ENCODE measurements around the gene ASCL4. TPM values are rescaled to one million over a fixed set of nuclear protein-coding genes. Genes with fewer than 3 reads are reported as not detected.
A peak's percentile ranks its signal among the peaks of the same experiment; 100 is the strongest.

Gene ASCL4
- total RNA-seq, 2 experiments from 2014 or later: not detected

DNA sequence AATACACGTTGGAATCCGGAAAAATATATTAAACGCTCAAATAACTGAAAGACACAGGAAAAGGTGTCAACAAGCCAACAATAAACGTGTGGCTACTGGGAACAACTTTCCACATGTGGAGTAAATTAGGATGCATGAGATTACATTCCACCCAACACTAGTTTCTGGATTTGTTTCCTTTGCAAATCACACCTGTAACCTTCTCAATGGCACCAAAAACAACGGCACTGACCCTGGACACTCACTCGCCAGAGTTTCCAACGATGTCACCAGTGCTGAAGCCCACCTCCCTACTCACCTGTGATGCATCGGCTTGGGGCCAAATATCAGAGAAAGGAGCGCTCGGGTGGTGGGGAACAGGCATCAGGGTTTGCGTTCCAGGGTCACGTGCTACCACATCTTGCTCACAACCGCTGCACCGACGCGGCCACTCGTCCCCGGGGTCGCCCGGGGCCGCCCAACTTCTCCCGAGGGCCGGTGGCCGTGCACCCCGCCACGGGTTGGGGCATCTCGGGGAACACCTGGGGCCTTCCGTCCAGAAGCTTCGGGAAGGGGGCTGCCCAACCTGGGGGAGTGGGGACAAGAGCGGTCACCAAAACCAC is 14.2 kb upstream of the ASCL4 start:
- peaks cover 24% of the 10 kb centered on the region for H3K4me1 ChIP-seq (ENCODE audit: insufficient read depth, low read length, poor library complexity, severe bottlenecking)
- ChIA-PET CTCF (ENCODE audit: unreplicated experiment) (no interaction called here), POLR2A (interaction anchor here (2.2 kb wide), 1 partner anchor 11 kb away, joined by 12 read pairs; no protein-coding TSS in a partner anchor)
- intact Hi-C loops (cut with micrococcal nuclease; ENCODE audit: unreplicated experiment): loop anchor here (1.0 to 10.0 kb wide), 4 partner anchors 23 to 754 kb away; partner anchors contain the start of genes FICD and PWP1
- H3K79me2 ChIP-seq (ENCODE audit: insufficient read depth, low read depth, low read length): peaks cover 37% of the 10 kb centered on the region
- peak overlapping the region; percentile 92 for H3K4me3 ChIP-seq (ENCODE audit: low read depth, low read length, poor library complexity, severe bottlenecking)
- peaks cover 12% of the 10 kb centered on the region for H4K20me1 ChIP-seq (ENCODE audit: insufficient read depth, low read length)
- peak overlapping the region; percentile 20 for H3K27ac ChIP-seq (ENCODE audit: low read depth, low read length, poor library complexity, severe bottlenecking)
- peak; percentile 55 for DNase-seq (ENCODE audit: low spot score)
- BruUV-seq (replicated peaks): no TSS peak
- peak overlapping the region; percentile 26; the same call in 1 of the 2 replicates for H2AFZ ChIP-seq (ENCODE audit: low read length)
- TF ChIP-seq EZH2phosphoT487 (IDR thresholded peaks at IDR 0.05; ENCODE audit: borderline replicate concordance, low read depth, low read length) (no peak), CTCF (conservative IDR thresholded peaks at IDR 0.05; ENCODE audit: low read length) (no peak)
- peak overlapping the region; percentile 83 for H3K4me2 ChIP-seq (ENCODE audit: low read length)
- peaks cover 39% of the 10 kb centered on the region for H3K36me3 ChIP-seq (ENCODE audit: insufficient read depth, low read length)
- H3K9me3 ChIP-seq (ENCODE audit: low read length): peaks cover 5% of the 10 kb centered on the region; the same call in 1 of the 2 replicates
- H3K9me2 ChIP-seq (ENCODE audit: insufficient read depth, low read length): no peaks in the 10 kb centered on the region

- TF ChIP-seq EZH2phosphoT487 (IDR thresholded peaks at IDR 0.05; ENCODE audit: borderline replicate concordance, low read depth, low read length) (no peak), CTCF (conservative IDR thresholded peaks at IDR 0.05; ENCODE audit: low read length) (peak; percentile 48)
- ChIA-PET POLR2A (no interaction called here), CTCF (ENCODE audit: unreplicated experiment) (no interaction called here)
Measured at GRCh38 chr12:107760809-107761501, 13.5 kb upstream of the ASCL4 start, which contains the start of gene PRDM4. Gene PRDM4 (minus strand): TSS chr12:107761137. CDS start chr12:107760515, 622 bp downstream.

More at GRCh38 chr12:107760809-107761501, 13.5 kb upstream of the ASCL4 start, which contains the start of gene PRDM4:
- intact Hi-C loops (cut with micrococcal nuclease; ENCODE audit: unreplicated experiment): loop anchor here (1.0 to 10.0 kb wide), 5 partner anchors 24 to 754 kb away; partner anchors contain the start of genes FICD and PWP1
- Histone ChIP-seq H3K9me2 (ENCODE audit: insufficient read depth, low read length) (no peaks in the 10 kb centered on the region), H3K79me2 (ENCODE audit: insufficient read depth, low read depth, low read length) (peaks cover 37% of the 10 kb centered on the region), H3K36me3 (ENCODE audit: insufficient read depth, low read length) (peaks cover 33% of the 10 kb centered on the region), H3K4me2 (ENCODE audit: low read length) (peak within 1 kb of the TSS; percentile 83), H3K27ac (ENCODE audit: low read depth, low read length, poor library complexity, severe bottlenecking) (peak within 1 kb of the TSS; percentile 20), H4K20me1 (ENCODE audit: insufficient read depth, low read length) (peaks cover 12% of the 10 kb centered on the region), H3K9me3 (ENCODE audit: low read length) (peaks cover 5% of the 10 kb centered on the region; the same call in 1 of the 2 replicates), H3K4me1 (ENCODE audit: insufficient read depth, low read length, poor library complexity, severe bottlenecking) (peaks cover 24% of the 10 kb centered on the region), H2AFZ (ENCODE audit: low read length) (peak within 1 kb of the TSS; percentile 100), H3K4me3 (ENCODE audit: low read depth, low read length, poor library complexity, severe bottlenecking) (peak within 1 kb of the TSS; percentile 92)
- DNase-seq (ENCODE audit: low spot score): peak; percentile 95
- no TSS peak for BruUV-seq (replicated peaks)

Measured in OCI-LY7 (cell line).